IPS-NIHi11 (cell line): Measurements from ENCODE around the gene WRAP73.
A peak's percentile ranks its signal among the peaks of the same experiment; 100 is the strongest.

ENCODE experiments used
- DNase-seq: peaks from one replicate; pipeline ENCODE4 v3.0.0; 2012; ENCODE audit warnings: mixed read lengths, low spot score

Gene WRAP73

GRCh38 chr1:3681898-3682806 is 32.2 kb upstream of the WRAP73 start:
- no peak for DNase-seq

GRCh38 chr1:3681231-3681897 is 31.5 kb upstream of the WRAP73 start:
- no peak for DNase-seq

GRCh38 chr1:3680488-3681230 is 30.8 kb upstream of the WRAP73 start:
- no peak for DNase-seq

GRCh38 chr1:3679799-3680453 is 30.0 kb upstream of the WRAP73 start:
- DNase-seq: no peak

GRCh38 chr1:3679098-3679555 is 29.2 kb upstream of the WRAP73 start:
- DNase-seq: no peak

- DNase-seq: no peak
Measured at GRCh38 chr1:3678361-3679097, 28.6 kb upstream of the WRAP73 start.

GRCh38 chr1:3677484-3677883 is 27.6 kb upstream of the WRAP73 start:
- no peak for DNase-seq

- no peak for DNase-seq
Measured at GRCh38 chr1:3676581-3677470, 26.9 kb upstream of the WRAP73 start.

GRCh38 chr1:3675436-3675835 is 25.5 kb upstream of the WRAP73 start:
- no peak for DNase-seq

- peak; percentile 59 for DNase-seq
Measured at GRCh38 chr1:3674100-3675094, 24.5 kb upstream of the WRAP73 start.

GRCh38 chr1:3673381-3674099 is 23.6 kb upstream of the WRAP73 start:
- DNase-seq: no peak

GRCh38 chr1:3672971-3673361 is 23.1 kb upstream of the WRAP73 start:
- DNase-seq: no peak

GRCh38 chr1:3672231-3672970 is 22.5 kb upstream of the WRAP73 start:
- no peak for DNase-seq

GRCh38 chr1:3671371-3672180 is 21.7 kb upstream of the WRAP73 start:
- no peak for DNase-seq

GRCh38 chr1:3670823-3671265 is 20.9 kb upstream of the WRAP73 start:
- DNase-seq: no peak

- no peak for DNase-seq
Measured at GRCh38 chr1:3669971-3670431, 20.1 kb upstream of the WRAP73 start.

GRCh38 chr1:3669421-3669821 is 19.5 kb upstream of the WRAP73 start:
- no peak for DNase-seq
